Suprapubic skin (tissue), 4 donors: ENCODE results near the gene KIZ. TPM values are rescaled to one million over a fixed set of nuclear protein-coding genes. Genes with fewer than 3 reads are reported as not detected.
"Not testable (repeated sequence)": the region's sequence is repeated elsewhere in the genome, so short reads cannot be mapped to it uniquely, and the experiment has no call there.

Experiments used
- DNase-seq, 2 donors: peaks; one replicate each; pipeline ENCODE4 v3.0.0-alpha.2; 2019; ENCODE audit warnings: low spot score in 2 of 2
- H3K27ac ChIP-seq: fragments of 200-600 bp; sonication (generic); one replicate; pipeline ENCODE4 v1.5.1; 2019
- H3K27me3 ChIP-seq: fragments of 200-600 bp; sonication (generic); one replicate; pipeline ENCODE4 v1.5.1; 2019
- H3K36me3 ChIP-seq: fragments of 200-600 bp; sonication (generic); one replicate; pipeline ENCODE4 v1.5.1; 2019
- H3K4me1 ChIP-seq: fragments of 200-600 bp; sonication (generic); one replicate; pipeline ENCODE4 v1.5.1; 2019
- H3K4me3 ChIP-seq: fragments of 200-600 bp; sonication (generic); one replicate; pipeline ENCODE4 v1.5.1; 2019; ENCODE audit warnings: mild to moderate bottlenecking
- H3K9me3 ChIP-seq: fragments of 200-600 bp; sonication (generic); one replicate; pipeline ENCODE4 v1.5.1; 2019
- EP300 ChIP-seq: sonication (generic); formaldehyde crosslinking; IDR thresholded peaks from one replicate; pipeline ENCODE4 v1.6.1; 2017; ENCODE audit warnings: antibody characterized with exemption
- POLR2A ChIP-seq, 2 donors: fragments of 450-650 bp; IDR thresholded peaks; one replicate each; pipeline ENCODE4 v1.6.1; 2017; ENCODE audit warnings: antibody characterized with exemption in 2 of 2, mild to moderate bottlenecking in 2 of 2, moderate library complexity in 2 of 2
- POLR2AphosphoS5 ChIP-seq, 3 donors: sonication (generic); formaldehyde crosslinking; IDR thresholded peaks; one replicate each; pipeline ENCODE4 v1.6.1; 2017; ENCODE audit warnings: antibody characterized with exemption in 3 of 3
- WGBS: methylation state at CpG from one replicate; pipeline ENCODE4 v1.1.5; 2018; 5-methylcytosine and 5-hydroxymethylcytosine counted together
- total RNA-seq, 4 donors: library from RNA; depleted of rRNA; stranded (reverse); fragments of >200 nt; gene quantifications; one replicate each; pipeline ENCODE4 v1.1.0, GENCODE V29; 2016
- TF ChIP-seq, protein P1 (sequence below), 2 donors: fragments of 200-600 bp in 1 of 2; fragments of 450-650 bp in 1 of 2; sonication (generic) in 1 of 2; IDR thresholded peaks; one replicate each; pipeline ENCODE4 v1.5.1; 2016 to 2019; ENCODE audit warnings: antibody characterized with exemption in 2 of 2, mild to moderate bottlenecking in 1 of 2, moderate library complexity in 1 of 2

The KIZ gene
- total RNA-seq, 4 donors from 2014 or later = 14.7 to 43.0 (median 34.0) TPM

DNA sequence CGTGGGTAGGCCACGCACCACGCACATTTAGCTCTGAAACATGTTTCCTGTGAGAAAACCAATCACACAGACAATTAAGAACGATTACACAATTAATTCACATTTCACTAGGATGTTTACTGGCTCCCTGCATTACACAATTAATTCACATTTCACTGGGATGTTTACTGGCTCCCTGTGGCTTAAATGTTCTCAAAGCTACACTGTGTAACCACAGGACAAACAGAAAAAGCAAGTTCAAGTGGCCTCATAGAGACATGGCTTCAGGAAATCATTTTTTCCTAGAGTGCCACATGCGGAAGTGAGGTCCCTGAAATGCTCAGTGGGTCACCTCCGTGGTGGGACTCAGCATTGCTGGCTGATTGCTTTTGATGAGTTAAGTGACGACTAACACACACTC is 115.5 kb downstream of the KIZ start:
- no peak for DNase-seq
- WGBS = 62% methylated on average over 7 of the region's 7 CpGs

DNA sequence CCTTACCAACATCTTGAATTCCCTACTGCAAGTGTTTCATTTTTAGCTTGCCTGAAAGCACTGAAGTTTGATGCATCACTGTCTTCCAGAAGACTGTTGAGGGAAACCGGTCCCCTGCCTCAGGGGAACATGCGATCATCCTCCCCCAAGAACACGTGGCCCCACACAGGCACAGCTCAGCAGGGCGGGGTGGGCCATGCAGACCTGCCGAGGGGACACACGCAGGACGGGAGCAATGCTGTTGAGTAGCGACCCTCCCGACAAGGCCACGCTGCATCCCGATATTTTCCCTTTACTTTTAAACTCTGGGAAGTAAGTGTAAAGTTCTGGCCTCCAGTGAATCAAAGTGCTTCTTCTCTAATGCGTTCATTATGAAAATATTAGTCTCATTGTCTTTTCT is 117.9 kb downstream of the KIZ start:
- DNase-seq = no peak
- 92% methylated on average over 12 of the region's 12 CpGs for WGBS
- no peaks in the 10 kb centered on the region for H3K9me3 ChIP-seq

More for the DNA sequence above, 115.5 kb downstream of the KIZ start:
- TF ChIP-seq, protein P1, sequence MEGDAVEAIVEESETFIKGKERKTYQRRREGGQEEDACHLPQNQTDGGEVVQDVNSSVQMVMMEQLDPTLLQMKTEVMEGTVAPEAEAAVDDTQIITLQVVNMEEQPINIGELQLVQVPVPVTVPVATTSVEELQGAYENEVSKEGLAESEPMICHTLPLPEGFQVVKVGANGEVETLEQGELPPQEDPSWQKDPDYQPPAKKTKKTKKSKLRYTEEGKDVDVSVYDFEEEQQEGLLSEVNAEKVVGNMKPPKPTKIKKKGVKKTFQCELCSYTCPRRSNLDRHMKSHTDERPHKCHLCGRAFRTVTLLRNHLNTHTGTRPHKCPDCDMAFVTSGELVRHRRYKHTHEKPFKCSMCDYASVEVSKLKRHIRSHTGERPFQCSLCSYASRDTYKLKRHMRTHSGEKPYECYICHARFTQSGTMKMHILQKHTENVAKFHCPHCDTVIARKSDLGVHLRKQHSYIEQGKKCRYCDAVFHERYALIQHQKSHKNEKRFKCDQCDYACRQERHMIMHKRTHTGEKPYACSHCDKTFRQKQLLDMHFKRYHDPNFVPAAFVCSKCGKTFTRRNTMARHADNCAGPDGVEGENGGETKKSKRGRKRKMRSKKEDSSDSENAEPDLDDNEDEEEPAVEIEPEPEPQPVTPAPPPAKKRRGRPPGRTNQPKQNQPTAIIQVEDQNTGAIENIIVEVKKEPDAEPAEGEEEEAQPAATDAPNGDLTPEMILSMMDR (IDR thresholded peaks at IDR 0.05) = no peak
- TF ChIP-seq POLR2A (IDR thresholded peaks at IDR 0.05) (no peak), POLR2AphosphoS5 (IDR thresholded peaks at IDR 0.05) (no peak), EP300 (no peak)
- Histone ChIP-seq H3K27ac (no peak overlapping the region), H3K9me3 (no peaks in the 10 kb centered on the region), H3K36me3 (peaks cover 18% of the 10 kb centered on the region), H3K4me1 (no peaks in the 10 kb centered on the region), H3K27me3 (no peaks in the 10 kb centered on the region), H3K4me3 (no peak overlapping the region)

DNA sequence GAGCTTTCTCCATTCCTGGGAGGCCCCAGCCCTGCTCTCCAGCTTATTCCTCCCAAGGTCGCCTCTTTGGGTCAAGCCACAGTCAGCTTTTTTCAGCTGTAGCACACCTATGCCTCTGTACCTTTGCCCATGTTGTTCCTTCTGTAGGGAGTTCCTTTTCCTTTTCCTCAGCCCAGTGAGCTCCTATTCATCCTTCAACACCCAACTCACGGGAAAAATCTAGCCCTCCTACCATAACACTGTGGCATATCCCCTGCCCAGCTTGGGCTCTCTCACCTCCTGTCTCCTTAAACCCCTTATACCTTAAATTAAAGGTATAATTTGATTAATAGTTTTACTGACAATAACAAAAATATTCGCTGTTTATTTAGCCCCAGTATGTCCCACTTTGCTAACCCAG is 118.9 kb downstream of the KIZ start:
- TF ChIP-seq POLR2AphosphoS5 (IDR thresholded peaks at IDR 0.05) (no peak), EP300 (no peak), POLR2A (IDR thresholded peaks at IDR 0.05) (no peak)
- TF ChIP-seq, protein P1 (IDR thresholded peaks at IDR 0.05) = no peak
- DNase-seq = no peak
- no peak overlapping the region for H3K27ac ChIP-seq
- 98% methylated on average over 3 of the region's 3 CpGs for WGBS
- no peaks in the 10 kb centered on the region for H3K9me3 ChIP-seq
- H3K27me3 ChIP-seq = no peaks in the 10 kb centered on the region
- peaks cover 18% of the 10 kb centered on the region for H3K36me3 ChIP-seq
- no peaks in the 10 kb centered on the region for H3K4me1 ChIP-seq
- no peak overlapping the region for H3K4me3 ChIP-seq

More for the DNA sequence above, 117.9 kb downstream of the KIZ start:
- H3K27ac ChIP-seq = no peak overlapping the region
- H3K27me3 ChIP-seq = no peaks in the 10 kb centered on the region
- H3K4me1 ChIP-seq = no peaks in the 10 kb centered on the region
- no peak overlapping the region for H3K4me3 ChIP-seq
- H3K36me3 ChIP-seq = peaks cover 18% of the 10 kb centered on the region
- no peak for TF ChIP-seq EP300
- TF ChIP-seq, protein P1 (IDR thresholded peaks at IDR 0.05) = no peak
- no peak for TF ChIP-seq POLR2AphosphoS5 (IDR thresholded peaks at IDR 0.05)
- TF ChIP-seq POLR2A (IDR thresholded peaks at IDR 0.05) = no peak

DNA sequence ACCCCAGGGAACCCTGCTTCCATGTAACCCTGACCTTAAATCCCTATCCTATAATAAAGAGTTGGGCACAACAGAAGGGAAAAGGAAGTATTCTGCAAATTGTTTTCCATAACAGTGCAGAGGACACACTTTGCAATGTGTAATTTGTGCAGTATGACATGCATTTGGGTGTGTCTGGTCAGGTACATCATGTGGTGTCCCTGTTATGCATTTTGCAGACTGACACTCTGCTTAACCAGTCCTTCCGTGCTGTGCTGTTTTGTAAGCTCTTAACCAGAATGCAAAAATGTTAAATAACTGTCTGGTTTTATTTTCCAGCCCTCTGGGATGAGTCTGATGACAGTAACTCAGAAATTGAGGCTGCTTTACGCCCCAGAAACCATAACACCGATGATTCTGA is 120.3 kb downstream of the KIZ start:
- Histone ChIP-seq H3K9me3 (no peaks in the 10 kb centered on the region), H3K27me3 (no peaks in the 10 kb centered on the region), H3K4me1 (no peaks in the 10 kb centered on the region), H3K4me3 (no peak overlapping the region), H3K36me3 (peaks cover 18% of the 10 kb centered on the region), H3K27ac (no peak overlapping the region)
- no peak for DNase-seq
- TF ChIP-seq POLR2A (IDR thresholded peaks at IDR 0.05) (no peak), EP300 (no peak), POLR2AphosphoS5 (IDR thresholded peaks at IDR 0.05) (no peak)
- TF ChIP-seq, protein P1 (IDR thresholded peaks at IDR 0.05) = no peak
- 91% methylated on average over 3 of the region's 3 CpGs for WGBS

DNA sequence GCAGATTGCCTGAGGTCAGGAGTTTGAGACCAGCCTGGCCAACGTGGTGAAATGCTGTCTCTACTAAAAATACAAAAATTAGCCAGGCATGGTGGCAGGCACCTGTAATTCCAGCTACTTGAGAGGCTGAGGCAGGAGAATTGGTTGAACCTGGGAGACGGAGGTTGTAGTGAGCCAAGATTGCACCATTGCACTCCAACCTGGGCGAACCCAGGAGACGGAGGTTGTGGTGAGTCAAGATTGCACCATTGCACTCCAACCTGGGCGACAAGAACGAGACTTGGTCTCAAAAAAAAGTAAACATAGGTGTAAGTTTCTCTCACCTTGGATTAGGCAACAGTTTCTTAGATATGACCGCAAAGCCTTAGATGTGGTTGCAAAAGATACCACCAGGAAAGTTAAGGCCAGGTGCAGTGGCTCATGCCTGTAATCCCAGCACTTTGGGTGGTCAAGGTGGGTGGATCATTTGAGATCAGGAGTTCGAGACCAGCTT is 121.8 kb downstream of the KIZ start:
- not testable (repeated sequence) for H3K4me1 ChIP-seq, H3K27me3 ChIP-seq, DNase-seq, H3K27ac ChIP-seq, H3K9me3 ChIP-seq, H3K4me3 ChIP-seq
- H3K36me3 ChIP-seq = peaks cover 18% of the 10 kb centered on the region
- 76% methylated on average over 8 of the region's 8 CpGs for WGBS

DNA sequence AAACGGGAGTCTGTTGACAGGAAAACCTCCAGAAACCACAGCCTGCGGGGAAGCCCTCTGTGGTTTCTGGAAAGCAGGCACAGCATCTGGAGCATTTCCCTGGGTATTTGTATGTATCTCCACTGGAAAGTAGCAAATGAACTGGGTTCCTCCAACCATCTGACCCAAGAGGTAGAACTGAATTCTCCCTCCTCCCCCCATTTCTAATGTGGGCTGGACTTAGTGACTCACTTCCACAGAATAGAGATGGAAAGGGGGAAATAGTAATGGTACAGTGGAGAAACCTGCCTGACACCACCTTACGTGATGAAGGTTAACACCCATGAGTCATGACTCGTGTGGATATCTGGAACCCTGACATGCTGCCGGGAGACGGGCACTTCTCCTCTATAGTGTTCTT is 125.4 kb downstream of the KIZ start:
- Histone ChIP-seq H3K9me3 (no peaks in the 10 kb centered on the region), H3K36me3 (no peaks in the 10 kb centered on the region), H3K4me3 (no peak overlapping the region), H3K4me1 (no peaks in the 10 kb centered on the region), H3K27me3 (no peaks in the 10 kb centered on the region), H3K27ac (no peak overlapping the region)
- 45% methylated on average over 6 of the region's 6 CpGs for WGBS
- TF ChIP-seq POLR2AphosphoS5 (IDR thresholded peaks at IDR 0.05) = no peak
- TF ChIP-seq, protein P1 (IDR thresholded peaks at IDR 0.05) = no peak
- no peak for TF ChIP-seq POLR2A (IDR thresholded peaks at IDR 0.05)
- no peak for TF ChIP-seq EP300
- DNase-seq = no peak
